ENCODE measurements around the gene RASSF8.

RASSF8 gene

GRCh38 chr12:25980035-25980434 is 21.6 kb downstream of the RASSF8 start:
- no peaks in the 10 kb centered on the region for H3K36me3 ChIP-seq (ENCODE audit: insufficient read depth, low read depth, low read length)
- H3K9ac ChIP-seq (ENCODE audit: low read depth, low read length) = no peak overlapping the region
- H3K27ac ChIP-seq (ENCODE audit: low read length) = no peak overlapping the region
- H3K9me3 ChIP-seq (ENCODE audit: insufficient read depth, low read depth, low read length) = no peaks in the 10 kb centered on the region
- H3K4me3 ChIP-seq (ENCODE audit: low read length) = no peak overlapping the region
- H3K4me1 ChIP-seq (ENCODE audit: insufficient read depth, low read length) = peaks cover 21% of the 10 kb centered on the region
- no peaks in the 10 kb centered on the region for H3K27me3 ChIP-seq (ENCODE audit: insufficient read depth, low read length)

- Histone ChIP-seq H3K27ac (ENCODE audit: low read length) (no peak overlapping the region), H3K9me3 (ENCODE audit: insufficient read depth, low read depth, low read length) (no peaks in the 10 kb centered on the region), H3K4me1 (ENCODE audit: insufficient read depth, low read length) (peaks cover 32% of the 10 kb centered on the region), H3K9ac (ENCODE audit: low read depth, low read length) (no peak overlapping the region), H3K27me3 (ENCODE audit: insufficient read depth, low read length) (no peaks in the 10 kb centered on the region), H3K36me3 (ENCODE audit: insufficient read depth, low read depth, low read length) (no peaks in the 10 kb centered on the region), H3K4me3 (ENCODE audit: low read length) (no peak overlapping the region)
Observed at GRCh38 chr12:25981597-25981996, 23.1 kb downstream of the RASSF8 start.

- H3K9ac ChIP-seq (ENCODE audit: low read depth, low read length) = no peak overlapping the region
- H3K27ac ChIP-seq (ENCODE audit: low read length) = no peak overlapping the region
- H3K9me3 ChIP-seq (ENCODE audit: insufficient read depth, low read depth, low read length) = no peaks in the 10 kb centered on the region
- H3K36me3 ChIP-seq (ENCODE audit: insufficient read depth, low read depth, low read length) = no peaks in the 10 kb centered on the region
- peaks cover 32% of the 10 kb centered on the region for H3K4me1 ChIP-seq (ENCODE audit: insufficient read depth, low read length)
- no peak overlapping the region for H3K4me3 ChIP-seq (ENCODE audit: low read length)
- H3K27me3 ChIP-seq (ENCODE audit: insufficient read depth, low read length) = no peaks in the 10 kb centered on the region
Observed at GRCh38 chr12:25982416-25982815, 23.9 kb downstream of the RASSF8 start.

- H3K27me3 ChIP-seq (ENCODE audit: insufficient read depth, low read length) = no peaks in the 10 kb centered on the region
- peaks cover 35% of the 10 kb centered on the region for H3K4me1 ChIP-seq (ENCODE audit: insufficient read depth, low read length)
- H3K9me3 ChIP-seq (ENCODE audit: insufficient read depth, low read depth, low read length) = no peaks in the 10 kb centered on the region
- no peak overlapping the region for H3K9ac ChIP-seq (ENCODE audit: low read depth, low read length)
- no peaks in the 10 kb centered on the region for H3K36me3 ChIP-seq (ENCODE audit: insufficient read depth, low read depth, low read length)
- H3K4me3 ChIP-seq (ENCODE audit: low read length) = no peak overlapping the region
- no peak overlapping the region for H3K27ac ChIP-seq (ENCODE audit: low read length)
Observed at GRCh38 chr12:25983625-25984024, 25.1 kb downstream of the RASSF8 start.

- no peaks in the 10 kb centered on the region for H3K27me3 ChIP-seq (ENCODE audit: insufficient read depth, low read length)
- H3K9ac ChIP-seq (ENCODE audit: low read depth, low read length) = no peak overlapping the region
- no peak overlapping the region for H3K4me3 ChIP-seq (ENCODE audit: low read length)
- H3K36me3 ChIP-seq (ENCODE audit: insufficient read depth, low read depth, low read length) = no peaks in the 10 kb centered on the region
- no peaks in the 10 kb centered on the region for H3K9me3 ChIP-seq (ENCODE audit: insufficient read depth, low read depth, low read length)
- no peak overlapping the region for H3K27ac ChIP-seq (ENCODE audit: low read length)
- peaks cover 29% of the 10 kb centered on the region for H3K4me1 ChIP-seq (ENCODE audit: insufficient read depth, low read length)
Observed at GRCh38 chr12:25984759-25985158, 26.3 kb downstream of the RASSF8 start.

- Histone ChIP-seq H3K9me3 (ENCODE audit: insufficient read depth, low read depth, low read length) (no peaks in the 10 kb centered on the region), H3K4me3 (ENCODE audit: low read length) (no peak overlapping the region), H3K4me1 (ENCODE audit: insufficient read depth, low read length) (peaks cover 27% of the 10 kb centered on the region), H3K27ac (ENCODE audit: low read length) (no peak overlapping the region), H3K9ac (ENCODE audit: low read depth, low read length) (peak overlapping the region; percentile 17; the same call in 1 of the 2 replicates), H3K36me3 (ENCODE audit: insufficient read depth, low read depth, low read length) (no peaks in the 10 kb centered on the region), H3K27me3 (ENCODE audit: insufficient read depth, low read length) (no peaks in the 10 kb centered on the region)
Observed at GRCh38 chr12:25985316-25986175, 27.1 kb downstream of the RASSF8 start.

- no peaks in the 10 kb centered on the region for H3K36me3 ChIP-seq (ENCODE audit: insufficient read depth, low read depth, low read length)
- no peak overlapping the region for H3K4me3 ChIP-seq (ENCODE audit: low read length)
- no peaks in the 10 kb centered on the region for H3K27me3 ChIP-seq (ENCODE audit: insufficient read depth, low read length)
- H3K9ac ChIP-seq (ENCODE audit: low read depth, low read length) = no peak overlapping the region
- H3K27ac ChIP-seq (ENCODE audit: low read length) = no peak overlapping the region
- peaks cover 27% of the 10 kb centered on the region for H3K4me1 ChIP-seq (ENCODE audit: insufficient read depth, low read length)
- no peaks in the 10 kb centered on the region for H3K9me3 ChIP-seq (ENCODE audit: insufficient read depth, low read depth, low read length)
Observed at GRCh38 chr12:25986180-25986579, 27.7 kb downstream of the RASSF8 start.

GRCh38 chr12:25988505-25988904 is 30.0 kb downstream of the RASSF8 start:
- Histone ChIP-seq H3K4me1 (ENCODE audit: insufficient read depth, low read length) (peaks cover 39% of the 10 kb centered on the region), H3K4me3 (ENCODE audit: low read length) (no peak overlapping the region), H3K27ac (ENCODE audit: low read length) (no peak overlapping the region), H3K9ac (ENCODE audit: low read depth, low read length) (no peak overlapping the region), H3K27me3 (ENCODE audit: insufficient read depth, low read length) (no peaks in the 10 kb centered on the region), H3K9me3 (ENCODE audit: insufficient read depth, low read depth, low read length) (no peaks in the 10 kb centered on the region), H3K36me3 (ENCODE audit: insufficient read depth, low read depth, low read length) (no peaks in the 10 kb centered on the region)

- H3K36me3 ChIP-seq (ENCODE audit: insufficient read depth, low read depth, low read length) = no peaks in the 10 kb centered on the region
- no peak overlapping the region for H3K4me3 ChIP-seq (ENCODE audit: low read length)
- peaks cover 45% of the 10 kb centered on the region for H3K4me1 ChIP-seq (ENCODE audit: insufficient read depth, low read length)
- no peaks in the 10 kb centered on the region for H3K9me3 ChIP-seq (ENCODE audit: insufficient read depth, low read depth, low read length)
- no peak overlapping the region for H3K27ac ChIP-seq (ENCODE audit: low read length)
- H3K9ac ChIP-seq (ENCODE audit: low read depth, low read length) = no peak overlapping the region
- H3K27me3 ChIP-seq (ENCODE audit: insufficient read depth, low read length) = no peaks in the 10 kb centered on the region
Observed at GRCh38 chr12:25990495-25990894, 32.0 kb downstream of the RASSF8 start.

- H3K4me1 ChIP-seq (ENCODE audit: insufficient read depth, low read length) = peaks cover 52% of the 10 kb centered on the region
- no peak overlapping the region for H3K4me3 ChIP-seq (ENCODE audit: low read length)
- H3K27ac ChIP-seq (ENCODE audit: low read length) = no peak overlapping the region
- H3K9me3 ChIP-seq (ENCODE audit: insufficient read depth, low read depth, low read length) = no peaks in the 10 kb centered on the region
- H3K9ac ChIP-seq (ENCODE audit: low read depth, low read length) = no peak overlapping the region
- no peaks in the 10 kb centered on the region for H3K36me3 ChIP-seq (ENCODE audit: insufficient read depth, low read depth, low read length)
- no peaks in the 10 kb centered on the region for H3K27me3 ChIP-seq (ENCODE audit: insufficient read depth, low read length)
Observed at GRCh38 chr12:25992026-25992782, 33.7 kb downstream of the RASSF8 start.

- peaks cover 52% of the 10 kb centered on the region for H3K4me1 ChIP-seq (ENCODE audit: insufficient read depth, low read length)
- H3K27me3 ChIP-seq (ENCODE audit: insufficient read depth, low read length) = no peaks in the 10 kb centered on the region
- peak overlapping the region; percentile 51 for H3K27ac ChIP-seq (ENCODE audit: low read length)
Observed at GRCh38 chr12:25993901-25994651, 35.6 kb downstream of the RASSF8 start.

More at GRCh38 chr12:25993901-25994651, 35.6 kb downstream of the RASSF8 start:
- Histone ChIP-seq H3K9ac (ENCODE audit: low read depth, low read length) (peak overlapping the region; percentile 46; the same call in 1 of the 2 replicates), H3K9me3 (ENCODE audit: insufficient read depth, low read depth, low read length) (no peaks in the 10 kb centered on the region), H3K4me3 (ENCODE audit: low read length) (no peak overlapping the region), H3K36me3 (ENCODE audit: insufficient read depth, low read depth, low read length) (no peaks in the 10 kb centered on the region)

Measured in iPS-20b (cell line).